Measurements from ENCODE around the gene GNAI2. TPM values are rescaled to one million over a fixed set of nuclear protein-coding genes. Genes with fewer than 3 reads are reported as not detected.

The GNAI2 gene
- total RNA-seq, 1 experiment from 2014 or later, result 201 TPM

- Histone ChIP-seq H3K4me3 (no peak overlapping the region), H3K79me2 (ENCODE audit: low read depth) (no peaks in the 10 kb centered on the region), H3K4me2 (no peak overlapping the region), H3K36me3 (ENCODE audit: low read depth) (no peaks in the 10 kb centered on the region), H3K27me3 (ENCODE audit: insufficient read depth, low read depth) (no peaks in the 10 kb centered on the region), H3K4me1 (replicated peaks; ENCODE audit: insufficient read depth) (no peaks in the 10 kb centered on the region; the same call in 1 of the 2 replicates), H3F3A (ENCODE audit: insufficient read depth, low read depth) (no peaks in the 10 kb centered on the region), H3K9me2 (ENCODE audit: insufficient read depth) (no peaks in the 10 kb centered on the region), H3K9me3 (ENCODE audit: insufficient read depth, low read depth) (no peaks in the 10 kb centered on the region), H2AFZ (no peak overlapping the region), H3K27ac (no peak overlapping the region), H4K20me1 (ENCODE audit: insufficient read depth) (no peaks in the 10 kb centered on the region)
- ChIA-PET POLR2A (ENCODE audit: unreplicated experiment) (no interaction called here), CTCF (interaction anchor here (0.6 kb wide), 1 partner anchor 860 kb away, joined by 7 read pairs; no protein-coding TSS in a partner anchor)
- no peak for TF ChIP-seq EZH2 (IDR thresholded peaks at IDR 0.05; ENCODE audit: low read depth)
- TF ChIP-seq, protein P1, sequence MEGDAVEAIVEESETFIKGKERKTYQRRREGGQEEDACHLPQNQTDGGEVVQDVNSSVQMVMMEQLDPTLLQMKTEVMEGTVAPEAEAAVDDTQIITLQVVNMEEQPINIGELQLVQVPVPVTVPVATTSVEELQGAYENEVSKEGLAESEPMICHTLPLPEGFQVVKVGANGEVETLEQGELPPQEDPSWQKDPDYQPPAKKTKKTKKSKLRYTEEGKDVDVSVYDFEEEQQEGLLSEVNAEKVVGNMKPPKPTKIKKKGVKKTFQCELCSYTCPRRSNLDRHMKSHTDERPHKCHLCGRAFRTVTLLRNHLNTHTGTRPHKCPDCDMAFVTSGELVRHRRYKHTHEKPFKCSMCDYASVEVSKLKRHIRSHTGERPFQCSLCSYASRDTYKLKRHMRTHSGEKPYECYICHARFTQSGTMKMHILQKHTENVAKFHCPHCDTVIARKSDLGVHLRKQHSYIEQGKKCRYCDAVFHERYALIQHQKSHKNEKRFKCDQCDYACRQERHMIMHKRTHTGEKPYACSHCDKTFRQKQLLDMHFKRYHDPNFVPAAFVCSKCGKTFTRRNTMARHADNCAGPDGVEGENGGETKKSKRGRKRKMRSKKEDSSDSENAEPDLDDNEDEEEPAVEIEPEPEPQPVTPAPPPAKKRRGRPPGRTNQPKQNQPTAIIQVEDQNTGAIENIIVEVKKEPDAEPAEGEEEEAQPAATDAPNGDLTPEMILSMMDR (conservative IDR thresholded peaks at IDR 0.05), result no peak
- BruUV-seq (replicated peaks), result no TSS peak
- intact Hi-C loops (cut with micrococcal nuclease; ENCODE audit: unreplicated experiment), result no loop called here
- DNase-seq, result no peak
Measured at GRCh38 chr3:50213373-50213772, 22.6 kb upstream of the GNAI2 start.

- H3K9me3 ChIP-seq (ENCODE audit: insufficient read depth, low read depth), result no peaks in the 10 kb centered on the region
- H3K4me1 ChIP-seq (replicated peaks; ENCODE audit: insufficient read depth), result no peaks in the 10 kb centered on the region; the same call in 1 of the 2 replicates
- intact Hi-C loops (cut with micrococcal nuclease; ENCODE audit: unreplicated experiment), result no loop called here
- no peaks in the 10 kb centered on the region for H3K36me3 ChIP-seq (ENCODE audit: low read depth)
- DNase-seq, result no peak
- H3K4me3 ChIP-seq, result no peak overlapping the region
- H3K4me2 ChIP-seq, result no peak overlapping the region
- H4K20me1 ChIP-seq (ENCODE audit: insufficient read depth), result no peaks in the 10 kb centered on the region
- ChIA-PET CTCF (no interaction called here), POLR2A (ENCODE audit: unreplicated experiment) (no interaction called here)
- no peak overlapping the region for H2AFZ ChIP-seq
- TF ChIP-seq EZH2 (IDR thresholded peaks at IDR 0.05; ENCODE audit: low read depth), result no peak
- TF ChIP-seq, protein P1 (conservative IDR thresholded peaks at IDR 0.05), result no peak
- H3K9me2 ChIP-seq (ENCODE audit: insufficient read depth), result no peaks in the 10 kb centered on the region
- no peaks in the 10 kb centered on the region for H3F3A ChIP-seq (ENCODE audit: insufficient read depth, low read depth)
- H3K27ac ChIP-seq, result no peak overlapping the region
- no peaks in the 10 kb centered on the region for H3K79me2 ChIP-seq (ENCODE audit: low read depth)
- no TSS peak for BruUV-seq (replicated peaks)
- no peaks in the 10 kb centered on the region for H3K27me3 ChIP-seq (ENCODE audit: insufficient read depth, low read depth)
Measured at GRCh38 chr3:50214824-50215223, 21.2 kb upstream of the GNAI2 start.

DNA sequence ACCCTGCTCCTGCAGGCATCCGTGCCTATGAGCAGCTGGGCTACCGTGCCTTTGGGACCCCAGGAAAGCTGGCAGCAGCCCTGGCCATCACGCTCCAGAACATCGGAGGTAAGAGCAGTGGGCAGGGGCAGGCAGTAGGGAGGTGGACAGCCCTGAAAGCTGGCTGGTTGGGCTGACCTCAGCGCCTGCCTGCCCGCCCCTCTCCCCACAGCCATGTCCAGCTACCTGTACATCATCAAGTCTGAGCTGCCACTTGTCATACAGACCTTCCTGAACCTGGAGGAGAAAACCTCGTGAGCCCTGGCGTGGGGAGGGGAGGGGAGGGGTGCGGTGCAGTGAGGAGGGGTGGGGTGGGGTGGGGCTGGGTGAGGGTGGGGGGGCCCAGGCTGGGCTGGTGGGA, 20.5 kb upstream of the GNAI2 start:
- Histone ChIP-seq H3K4me1 (replicated peaks; ENCODE audit: insufficient read depth) (no peaks in the 10 kb centered on the region; the same call in 1 of the 2 replicates), H3K27ac (no peak overlapping the region), H3F3A (ENCODE audit: insufficient read depth, low read depth) (no peaks in the 10 kb centered on the region), H3K4me3 (no peak overlapping the region), H3K9me2 (ENCODE audit: insufficient read depth) (no peaks in the 10 kb centered on the region), H3K36me3 (ENCODE audit: low read depth) (no peaks in the 10 kb centered on the region), H3K4me2 (no peak overlapping the region), H2AFZ (no peak overlapping the region), H3K79me2 (ENCODE audit: low read depth) (no peaks in the 10 kb centered on the region), H4K20me1 (ENCODE audit: insufficient read depth) (no peaks in the 10 kb centered on the region), H3K27me3 (ENCODE audit: insufficient read depth, low read depth) (no peaks in the 10 kb centered on the region), H3K9me3 (ENCODE audit: insufficient read depth, low read depth) (no peaks in the 10 kb centered on the region)
- no TSS peak for BruUV-seq (replicated peaks)
- DNase-seq, result no peak
- ChIA-PET POLR2A (ENCODE audit: unreplicated experiment) (no interaction called here), CTCF (no interaction called here)
- TF ChIP-seq, protein P1 (conservative IDR thresholded peaks at IDR 0.05), result no peak
- no peak for TF ChIP-seq EZH2 (IDR thresholded peaks at IDR 0.05; ENCODE audit: low read depth)
- intact Hi-C loops (cut with micrococcal nuclease; ENCODE audit: unreplicated experiment), result no loop called here

All from PC-9 (cell line).